Measurements from ENCODE around the gene INAVA. TPM values are rescaled to one million over a fixed set of nuclear protein-coding genes. Genes with fewer than 3 reads are reported as not detected.

INAVA gene, protein sequence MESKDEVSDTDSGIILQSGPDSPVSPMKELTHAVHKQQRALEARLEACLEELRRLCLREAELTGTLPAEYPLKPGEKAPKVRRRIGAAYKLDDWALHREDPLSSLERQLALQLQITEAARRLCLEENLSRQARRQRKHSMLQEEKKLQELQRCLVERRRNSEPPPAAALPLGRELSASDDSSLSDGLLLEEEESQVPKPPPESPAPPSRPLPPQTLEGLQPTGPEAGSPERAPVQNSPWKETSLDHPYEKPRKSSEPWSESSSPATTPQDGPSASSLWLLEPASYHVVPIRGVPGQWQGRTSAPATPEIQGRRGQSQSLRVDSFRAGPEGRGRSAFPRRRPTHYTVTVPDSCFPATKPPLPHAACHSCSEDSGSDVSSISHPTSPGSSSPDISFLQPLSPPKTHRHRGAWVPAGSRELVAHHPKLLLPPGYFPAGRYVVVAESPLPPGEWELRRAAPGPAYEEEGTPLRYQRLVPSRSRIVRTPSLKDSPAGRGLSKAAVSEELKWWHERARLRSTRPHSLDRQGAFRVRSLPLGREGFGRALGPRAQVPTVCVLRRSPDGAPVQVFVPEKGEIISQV
- total RNA-seq (2013): not detected
- polyA plus RNA-seq (not detected), polyA minus RNA-seq (under 0.01 TPM in 1 of 2 replicates, not detected in the other), total RNA-seq (0 to 1.2 (median 0.05) reads per million in 11 experiments)

DNA sequence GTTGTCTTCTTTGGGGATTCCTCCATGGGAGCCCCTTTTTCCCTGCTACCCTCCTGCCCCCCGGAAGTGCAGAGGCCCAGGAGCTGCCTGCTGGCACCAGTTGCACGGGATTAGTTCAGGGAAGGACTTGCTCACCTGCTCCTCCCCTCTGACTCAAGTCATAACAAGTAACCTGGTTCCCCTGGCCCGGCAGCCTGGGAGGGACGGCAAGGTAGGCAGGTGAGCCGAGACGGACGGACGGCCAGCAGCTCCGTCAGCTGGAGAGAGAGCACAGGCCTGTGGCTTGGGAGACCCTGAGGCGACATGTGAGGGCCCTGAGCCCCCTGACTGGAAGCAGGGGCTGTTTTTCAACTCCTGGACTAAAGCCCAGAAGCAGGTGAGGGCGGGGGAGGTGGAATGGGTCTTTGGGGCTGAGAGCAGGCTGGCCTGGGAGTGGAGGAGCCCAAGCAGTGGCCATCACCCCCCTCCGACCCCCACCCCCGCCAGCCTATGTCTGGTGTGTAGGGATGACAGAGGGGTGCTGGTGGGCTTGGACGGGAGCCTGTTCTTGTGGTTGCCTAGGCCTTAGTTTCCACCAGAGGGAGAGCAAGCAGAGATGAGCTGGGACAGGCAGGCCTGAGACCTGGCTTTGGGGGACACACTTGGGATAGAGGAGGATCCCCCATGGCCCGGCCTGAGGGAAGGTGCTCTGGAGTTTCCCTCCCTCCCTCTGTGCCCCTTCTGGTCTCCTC lies at the start of gene INAVA:
TSS of gene INAVA (plus strand) at position 189 of the 731 bp plus-strand sequence. CDS start 3,501 bp downstream, outside the sequence.
- peak within 1 kb of the TSS in 1 of 7 donors; percentile 52 for H3K27ac Mint-ChIP-seq
- TF ChIP-seq, protein P1, sequence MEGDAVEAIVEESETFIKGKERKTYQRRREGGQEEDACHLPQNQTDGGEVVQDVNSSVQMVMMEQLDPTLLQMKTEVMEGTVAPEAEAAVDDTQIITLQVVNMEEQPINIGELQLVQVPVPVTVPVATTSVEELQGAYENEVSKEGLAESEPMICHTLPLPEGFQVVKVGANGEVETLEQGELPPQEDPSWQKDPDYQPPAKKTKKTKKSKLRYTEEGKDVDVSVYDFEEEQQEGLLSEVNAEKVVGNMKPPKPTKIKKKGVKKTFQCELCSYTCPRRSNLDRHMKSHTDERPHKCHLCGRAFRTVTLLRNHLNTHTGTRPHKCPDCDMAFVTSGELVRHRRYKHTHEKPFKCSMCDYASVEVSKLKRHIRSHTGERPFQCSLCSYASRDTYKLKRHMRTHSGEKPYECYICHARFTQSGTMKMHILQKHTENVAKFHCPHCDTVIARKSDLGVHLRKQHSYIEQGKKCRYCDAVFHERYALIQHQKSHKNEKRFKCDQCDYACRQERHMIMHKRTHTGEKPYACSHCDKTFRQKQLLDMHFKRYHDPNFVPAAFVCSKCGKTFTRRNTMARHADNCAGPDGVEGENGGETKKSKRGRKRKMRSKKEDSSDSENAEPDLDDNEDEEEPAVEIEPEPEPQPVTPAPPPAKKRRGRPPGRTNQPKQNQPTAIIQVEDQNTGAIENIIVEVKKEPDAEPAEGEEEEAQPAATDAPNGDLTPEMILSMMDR (IDR thresholded peaks at IDR 0.05): no peak
- Histone ChIP-seq H3K27me3 (ENCODE audit: control insufficient read depth in 2 of 2, insufficient read depth in 2 of 2, low read length in 2 of 2) (peaks cover 2 to 17% of the 10 kb centered on the region in 2 donors), H3K79me2 (ENCODE audit: insufficient read depth, low read length) (no peaks in the 10 kb centered on the region), H2AFZ (ENCODE audit: insufficient read depth, low read depth, low read length, poor library complexity, severe bottlenecking) (no peak within 1 kb of the TSS), H3K9me3 (replicated peaks in 1 of 2; ENCODE audit: control insufficient read depth in 1 of 2, insufficient read depth in 1 of 2, low read length in 2 of 2) (no peaks in the 10 kb centered on the region), H3K4me1 (ENCODE audit: control insufficient read depth in 1 of 2, insufficient read depth in 2 of 2, low read length in 2 of 2) (peaks cover 28 to 48% of the 10 kb centered on the region in 2 donors), H3K36me3 (replicated peaks in 1 of 2; ENCODE audit: control insufficient read depth in 1 of 2, insufficient read depth in 2 of 2, low read length in 2 of 2) (no peaks in the 10 kb centered on the region), H4K20me1 (ENCODE audit: insufficient read depth, low read length) (no peaks in the 10 kb centered on the region), H3K4me2 (replicated peaks; ENCODE audit: extremely low read depth, low read length, poor library complexity, severe bottlenecking) (no peak within 1 kb of the TSS), H3K9ac (ENCODE audit: insufficient read depth, low read length, poor library complexity, severe bottlenecking) (no peak within 1 kb of the TSS), H3K4me3 (replicated peaks in 1 of 3; ENCODE audit: low read depth in 2 of 3, low read length in 3 of 3) (no peak within 1 kb of the TSS), H3K27ac (ENCODE audit: low read depth in 1 of 2, low read length in 2 of 2) (no peak within 1 kb of the TSS)
- no peak within 1 kb of the TSS for H3K4me3 Mint-ChIP-seq
- H3K9me3 Mint-ChIP-seq: peaks cover 0 to 8% (median 0%) of the 10 kb centered on the region in 7 donors
- 95% methylated on average over 13 of the region's 15 CpGs for WGBS (ENCODE audit: insufficient coverage)
- no peaks in the 10 kb centered on the region for H3K36me3 Mint-ChIP-seq
- no peak for DNase-seq
- peaks cover 52% of the 10 kb centered on the region for H3K4me1 Mint-ChIP-seq
- peaks cover 19 to 36% (median 24%) of the 10 kb centered on the region in 3 donors for H3K27me3 Mint-ChIP-seq (ENCODE audit: low read depth in 3 of 3)
- intact Hi-C loops (cut with micrococcal nuclease): no loop called here

DNA sequence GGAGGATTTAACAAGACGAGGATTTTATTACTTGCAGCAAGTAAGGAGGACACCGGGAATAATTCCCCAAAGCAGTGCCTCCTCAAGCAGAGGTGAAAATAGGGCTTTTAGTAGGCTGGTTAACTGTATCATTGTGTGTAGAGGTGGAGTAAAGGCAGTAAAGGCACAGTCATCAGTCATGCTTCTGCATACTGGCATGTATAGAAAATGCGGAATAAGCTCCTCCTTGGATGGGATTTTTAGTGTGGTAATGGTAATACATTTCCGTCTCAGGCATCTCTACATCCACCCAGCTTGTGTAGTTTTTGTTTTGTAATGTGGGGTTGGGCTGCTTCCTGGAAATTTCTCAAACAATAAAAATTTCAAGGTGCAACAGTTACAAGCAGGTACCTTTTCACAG lies 49.3 kb upstream of the INAVA start:
- intact Hi-C loops (cut with micrococcal nuclease): no loop called here
- H3K27me3 ChIP-seq (ENCODE audit: control insufficient read depth in 2 of 2, insufficient read depth in 2 of 2, low read length in 2 of 2): no peaks in the 10 kb centered on the region
- H3K36me3 ChIP-seq (replicated peaks in 1 of 2; ENCODE audit: control insufficient read depth in 1 of 2, insufficient read depth in 2 of 2, low read length in 2 of 2): no peaks in the 10 kb centered on the region
- WGBS (ENCODE audit: insufficient coverage): 100% methylated on average over 2 of the region's 4 CpGs
- peaks cover 1 to 2% of the 10 kb centered on the region in 2 donors for H3K36me3 Mint-ChIP-seq
- no peaks in the 10 kb centered on the region for H3K4me1 ChIP-seq (ENCODE audit: control insufficient read depth in 1 of 2, insufficient read depth in 2 of 2, low read length in 2 of 2)
- H3K79me2 ChIP-seq (ENCODE audit: insufficient read depth, low read length): no peaks in the 10 kb centered on the region
- TF ChIP-seq, protein P1 (IDR thresholded peaks at IDR 0.05): no peak
- H3K4me3 ChIP-seq (replicated peaks in 1 of 3; ENCODE audit: low read depth in 2 of 3, low read length in 3 of 3): no peak overlapping the region
- no peak overlapping the region for H3K27ac ChIP-seq (ENCODE audit: low read depth in 1 of 2, low read length in 2 of 2)
- peaks cover 1% of the 10 kb centered on the region for H3K4me1 Mint-ChIP-seq
- no peak overlapping the region for H3K9ac ChIP-seq (ENCODE audit: insufficient read depth, low read length, poor library complexity, severe bottlenecking)
- no peaks in the 10 kb centered on the region for H4K20me1 ChIP-seq (ENCODE audit: insufficient read depth, low read length)
- no peak overlapping the region for H3K4me2 ChIP-seq (replicated peaks; ENCODE audit: extremely low read depth, low read length, poor library complexity, severe bottlenecking)
- peaks cover 0 to 2% (median 0%) of the 10 kb centered on the region in 7 donors for H3K9me3 Mint-ChIP-seq
- no peak overlapping the region for H2AFZ ChIP-seq (ENCODE audit: insufficient read depth, low read depth, low read length, poor library complexity, severe bottlenecking)
- no peak overlapping the region for H3K4me3 Mint-ChIP-seq
- peaks cover 0 to under 1% (median 0%) of the 10 kb centered on the region in 3 donors for H3K27me3 Mint-ChIP-seq (ENCODE audit: low read depth in 3 of 3)
- DNase-seq: no peak
- no peaks in the 10 kb centered on the region for H3K9me3 ChIP-seq (replicated peaks in 1 of 2; ENCODE audit: control insufficient read depth in 1 of 2, insufficient read depth in 1 of 2, low read length in 2 of 2)
- no peak overlapping the region for H3K27ac Mint-ChIP-seq
